GM19463 (cell line): Measurements from ENCODE around the gene SLC25A3.

Source experiments
- ATAC-seq: cut with Tn5 transposase; IDR thresholded peaks from one replicate; pipeline ENCODE4 v1.9.1; 2021; ENCODE audit warnings: mild to moderate bottlenecking, moderate library complexity; ENCODE audit not compliant: unreplicated experiment

The SLC25A3 gene

DNA sequence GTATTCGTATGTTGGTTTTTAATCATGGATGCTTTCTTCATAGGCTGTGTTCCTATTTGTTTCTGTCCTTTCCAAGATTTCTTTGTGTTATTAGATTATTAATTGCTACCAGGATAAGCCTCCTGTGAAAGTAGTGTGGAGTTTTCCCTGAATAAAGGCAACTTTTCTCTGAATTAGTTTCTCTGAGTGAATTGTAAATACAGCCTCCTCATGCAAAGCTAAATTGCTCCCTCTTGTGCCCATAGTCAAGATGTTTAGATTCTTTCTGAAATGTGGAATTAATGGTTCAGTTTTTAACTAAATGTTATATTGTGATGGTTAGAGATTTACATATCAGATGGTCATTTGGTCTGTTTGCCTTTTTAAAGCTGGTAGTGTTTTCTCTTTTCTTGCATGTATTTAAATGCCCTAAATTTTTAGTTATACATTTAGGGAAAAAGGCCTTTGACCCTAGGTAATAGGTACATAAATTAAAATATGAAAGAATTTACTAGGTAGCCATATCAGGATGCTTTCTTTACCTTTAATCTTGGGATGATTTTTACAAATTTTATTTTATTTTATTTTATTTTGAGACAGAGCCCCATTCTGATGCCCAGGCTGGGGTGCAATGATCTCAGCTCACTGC lies 60.5 kb downstream of the SLC25A3 start:
- no peak for ATAC-seq
